Osteocyte (in vitro differentiated cells): ENCODE measurements around the gene GMPR. TPM values are rescaled to one million over a fixed set of nuclear protein-coding genes. Genes with fewer than 3 reads are reported as not detected.

Experiments used
- DNase-seq: peaks from one replicate; pipeline ENCODE4 v3.0.0; 2021; ENCODE audit warnings: mixed read lengths; ENCODE audit not compliant: unreplicated experiment; ENCODE audit errors: extremely low spot score
- H3K27ac Mint-ChIP-seq: one replicate; pipeline ENCODE4 v1.8.0; 2021; ENCODE audit warnings: mild to moderate bottlenecking, mixed read lengths; ENCODE audit not compliant: unreplicated experiment
- H3K27me3 Mint-ChIP-seq: one replicate; pipeline ENCODE4 v1.8.0; 2021; ENCODE audit warnings: mixed read lengths; ENCODE audit not compliant: unreplicated experiment
- H3K36me3 Mint-ChIP-seq: one replicate; pipeline ENCODE4 v1.8.0; 2021; ENCODE audit warnings: mixed read lengths; ENCODE audit not compliant: unreplicated experiment
- H3K4me1 Mint-ChIP-seq: one replicate; pipeline ENCODE4 v1.8.0; 2021; ENCODE audit warnings: mixed read lengths; ENCODE audit not compliant: unreplicated experiment
- H3K4me3 Mint-ChIP-seq: one replicate; pipeline ENCODE4 v1.8.0; 2021; ENCODE audit warnings: mild to moderate bottlenecking, moderate library complexity, mixed read lengths; ENCODE audit not compliant: unreplicated experiment
- H3K9me3 Mint-ChIP-seq: one replicate; pipeline ENCODE4 v1.8.0; 2021; ENCODE audit warnings: mixed read lengths; ENCODE audit not compliant: unreplicated experiment
- CTCF ChIP-seq: fragments of 200-600 bp; sonication (generic); IDR thresholded peaks from 2 replicates; pipeline ENCODE4 v1.5.0; 2021; ENCODE audit warnings: antibody characterized with exemption, mild to moderate bottlenecking, moderate library complexity
- total RNA-seq: library from RNA; stranded (reverse); gene quantifications from 2 replicates; pipeline ENCODE4 v1.2.1, GENCODE V29; 2021

The GMPR gene
- total RNA-seq, 1 donor from 2014 or later = 7.8 TPM

DNA sequence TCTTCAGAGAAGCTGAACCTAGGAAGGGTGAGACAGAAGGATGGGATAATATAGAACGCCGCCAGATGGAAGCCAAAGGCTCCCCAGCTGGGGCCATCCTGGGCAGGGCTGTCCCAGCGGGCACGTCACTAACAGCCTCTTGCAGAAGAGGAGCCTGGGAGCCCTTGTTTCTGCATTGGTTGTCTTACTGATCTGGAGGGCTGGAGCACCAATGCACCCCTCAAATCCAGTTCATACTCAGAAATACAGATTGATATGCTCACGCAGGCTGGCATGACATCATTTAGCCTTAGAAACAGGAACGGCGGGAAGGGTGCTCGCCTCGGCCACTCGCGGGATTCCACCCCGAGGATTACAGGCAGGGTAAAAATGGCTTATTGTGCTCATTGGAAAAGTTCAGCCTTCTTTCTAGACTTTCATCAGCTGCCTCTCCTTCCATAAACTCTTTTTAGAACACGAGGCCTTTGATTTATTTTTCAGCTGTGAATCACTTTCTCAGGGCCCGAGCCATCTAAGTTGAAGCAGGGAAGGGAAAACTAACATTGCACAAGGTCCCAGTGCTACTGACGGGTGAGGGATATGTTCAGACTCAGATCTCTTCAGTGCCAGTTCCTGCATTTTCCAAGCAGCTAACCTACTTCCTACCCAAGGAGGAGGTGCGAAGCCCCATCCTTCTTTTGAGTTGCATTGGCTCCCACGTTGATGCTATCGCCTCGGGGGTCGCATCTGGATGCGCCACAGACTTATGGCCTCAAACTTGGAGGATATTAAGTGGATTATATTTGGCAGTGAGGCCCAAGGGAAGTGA lies 82.3 kb downstream of the GMPR start:
- TF ChIP-seq CTCF = no peak
- H3K9me3 Mint-ChIP-seq = no peaks in the 10 kb centered on the region
- H3K27ac Mint-ChIP-seq = peak overlapping the region; percentile 94
- peak overlapping the region; percentile 57 for H3K4me3 Mint-ChIP-seq
- peaks cover 54% of the 10 kb centered on the region for H3K4me1 Mint-ChIP-seq
- H3K27me3 Mint-ChIP-seq = no peaks in the 10 kb centered on the region
- H3K36me3 Mint-ChIP-seq = peaks cover 11% of the 10 kb centered on the region
- no peak for DNase-seq

DNA sequence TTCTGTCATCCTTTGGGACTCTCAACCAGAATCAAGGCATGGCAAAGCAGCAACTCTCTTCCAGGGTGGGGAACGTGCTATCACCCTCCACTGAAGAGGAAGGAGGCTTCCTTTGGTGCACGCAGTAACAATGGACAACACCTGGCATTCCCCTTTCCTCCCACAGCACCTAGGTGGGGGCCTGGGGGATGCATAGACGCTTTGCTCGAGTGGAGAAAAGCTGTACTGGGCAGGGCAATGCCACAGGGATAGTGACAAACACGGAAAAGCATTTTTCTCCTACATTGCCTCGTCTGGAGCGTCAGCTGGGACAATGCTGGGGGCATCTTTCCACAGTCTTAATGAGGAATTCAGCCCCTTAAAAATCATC lies 82.9 kb downstream of the GMPR start:
- no peak overlapping the region for H3K4me3 Mint-ChIP-seq
- no peaks in the 10 kb centered on the region for H3K27me3 Mint-ChIP-seq
- no peaks in the 10 kb centered on the region for H3K9me3 Mint-ChIP-seq
- peaks cover 16% of the 10 kb centered on the region for H3K36me3 Mint-ChIP-seq
- no peak for DNase-seq
- H3K4me1 Mint-ChIP-seq = peaks cover 54% of the 10 kb centered on the region
- no peak overlapping the region for H3K27ac Mint-ChIP-seq
- no peak for TF ChIP-seq CTCF

GRCh38 chr6:16321826-16322225 lies 83.4 kb downstream of the GMPR start:
- Mint-ChIP-seq H3K9me3 (no peaks in the 10 kb centered on the region), H3K36me3 (peaks cover 21% of the 10 kb centered on the region), H3K27me3 (no peaks in the 10 kb centered on the region), H3K4me3 (no peak overlapping the region), H3K4me1 (peaks cover 51% of the 10 kb centered on the region), H3K27ac (no peak overlapping the region)
- no peak for DNase-seq
- no peak for TF ChIP-seq CTCF

DNA sequence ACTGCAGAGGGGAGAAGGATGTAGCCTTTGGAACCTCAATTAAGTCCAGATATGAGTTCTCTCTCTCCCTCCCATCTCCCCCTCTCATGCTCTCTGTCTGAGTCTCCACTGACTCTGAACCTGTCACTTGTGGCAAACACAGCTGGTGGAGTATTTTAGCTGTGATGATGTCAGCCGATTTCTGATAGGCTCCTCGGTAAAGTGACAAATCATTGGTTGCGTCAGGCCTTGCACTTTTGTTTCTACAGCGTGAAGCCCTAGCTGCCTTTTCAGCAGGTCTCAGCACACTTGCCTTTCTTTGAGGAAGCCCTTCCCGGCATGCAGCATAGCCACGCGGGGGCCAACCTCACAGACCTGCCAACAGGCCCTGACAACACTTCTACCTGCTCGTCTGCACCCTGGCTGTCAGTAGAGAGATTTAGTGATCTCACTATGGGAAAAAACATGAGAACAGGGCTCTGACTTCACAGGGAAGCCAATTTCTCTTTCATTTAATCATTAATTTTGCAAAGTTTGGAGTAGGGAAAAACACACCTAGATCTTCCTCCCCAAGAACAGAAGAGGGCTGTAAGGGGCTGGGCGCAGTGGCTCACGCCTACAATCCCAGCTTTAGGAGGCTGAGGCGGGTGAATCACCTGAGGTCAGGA lies 84.4 kb downstream of the GMPR start:
- Mint-ChIP-seq H3K4me1 (peaks cover 44% of the 10 kb centered on the region), H3K27ac (no peak overlapping the region), H3K9me3 (no peaks in the 10 kb centered on the region), H3K4me3 (no peak overlapping the region), H3K27me3 (no peaks in the 10 kb centered on the region), H3K36me3 (peaks cover 26% of the 10 kb centered on the region)
- no peak for TF ChIP-seq CTCF
- DNase-seq = no peak

- Mint-ChIP-seq H3K9me3 (no peaks in the 10 kb centered on the region), H3K27ac (no peak overlapping the region), H3K27me3 (no peaks in the 10 kb centered on the region), H3K36me3 (peaks cover 29% of the 10 kb centered on the region), H3K4me3 (no peak overlapping the region), H3K4me1 (peaks cover 30% of the 10 kb centered on the region)
- no peak for TF ChIP-seq CTCF
- no peak for DNase-seq
Observed at GRCh38 chr6:16324184-16324583, 85.8 kb downstream of the GMPR start.
